HG02759 (cell line): Measurements from ENCODE around the gene GPNMB.
"Not testable (repeated sequence)": the region's sequence is repeated elsewhere in the genome, so short reads cannot be mapped to it uniquely, and the experiment has no call there.

Source experiments
- ATAC-seq: cut with Tn5 transposase; IDR thresholded peaks from one replicate; pipeline ENCODE4 v1.9.1; 2021; ENCODE audit warnings: mild to moderate bottlenecking, moderate library complexity; ENCODE audit not compliant: unreplicated experiment

The GPNMB gene

DNA sequence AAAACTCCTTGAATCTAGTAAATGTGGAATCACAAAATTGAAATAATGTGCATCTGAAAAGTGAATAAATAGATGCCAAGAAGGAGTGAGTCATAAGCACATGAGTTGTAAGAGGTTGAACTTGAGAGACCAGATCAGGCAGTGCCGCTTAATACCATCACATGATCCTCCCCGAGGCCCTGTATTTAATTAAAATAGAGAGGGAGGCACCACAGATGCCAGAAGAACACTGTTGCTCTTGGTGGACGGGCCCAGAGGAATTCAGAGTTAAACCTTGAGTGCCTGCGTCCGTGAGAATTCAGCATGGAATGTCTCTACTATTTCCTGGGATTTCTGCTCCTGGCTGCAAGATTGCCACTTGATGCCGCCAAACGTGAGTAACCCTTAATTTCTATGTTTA, at the start of gene GPNMB:
GPNMB (plus strand) TSS at position 221 of the 400 bp plus-strand sequence; CDS start at position 304, 83 bp downstream.
- no peak for ATAC-seq

DNA sequence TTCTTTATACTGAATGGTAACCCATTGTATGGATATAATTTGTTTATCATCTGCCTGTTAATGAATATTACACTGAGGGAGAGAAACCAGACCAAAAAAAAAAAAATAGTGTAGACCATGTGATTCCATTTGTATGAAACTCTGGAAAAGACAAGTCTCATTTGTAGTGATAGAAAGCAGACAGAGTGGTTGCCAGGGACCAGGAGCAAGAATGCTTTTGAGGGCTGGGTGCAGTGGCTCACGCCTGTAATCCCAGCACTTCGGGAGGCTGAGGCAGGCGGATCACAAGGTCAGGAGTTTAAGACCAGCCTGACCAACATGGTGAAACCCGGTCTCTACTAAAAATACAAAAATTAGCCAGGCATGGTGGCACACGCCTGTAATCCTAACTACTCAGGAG, 48.8 kb upstream of the GPNMB start:
- ATAC-seq = not testable (repeated sequence)

GRCh38 chr7:23200331-23200730, 46.2 kb upstream of the GPNMB start:
- no peak for ATAC-seq

- ATAC-seq = no peak
These were observed 42.3 kb upstream of the GPNMB start for GRCh38 chr7:23204241-23204640.

- no peak for ATAC-seq
These were observed 41.0 kb upstream of the GPNMB start for GRCh38 chr7:23205577-23205908.

- no peak for ATAC-seq
These were observed 40.4 kb upstream of the GPNMB start for GRCh38 chr7:23205909-23206767.

- ATAC-seq = no peak
These were observed 39.6 kb upstream of the GPNMB start for GRCh38 chr7:23207021-23207420.

GRCh38 chr7:23207884-23208283, 38.7 kb upstream of the GPNMB start:
- ATAC-seq = no peak

DNA sequence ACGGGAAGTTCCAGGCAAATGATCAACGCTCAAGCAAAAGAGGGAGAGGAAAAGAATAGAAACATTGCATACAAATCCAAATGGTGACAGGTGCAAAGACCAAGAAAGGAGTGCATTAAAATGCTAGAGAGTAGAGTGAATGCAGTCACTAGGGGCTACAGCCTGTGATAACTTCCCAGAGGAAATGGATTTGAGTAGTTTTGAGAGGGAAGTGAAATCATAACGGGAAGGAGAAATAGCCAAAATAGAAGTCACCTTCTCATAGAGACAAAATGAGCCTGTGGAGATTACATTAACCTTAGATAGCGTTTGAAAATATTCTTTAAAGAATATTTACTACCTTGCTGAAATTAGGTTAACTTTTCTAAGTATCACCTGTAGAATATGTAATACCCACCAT, 38.3 kb upstream of the GPNMB start:
- ATAC-seq = no peak

- ATAC-seq = no peak
These were observed 36.1 kb upstream of the GPNMB start for GRCh38 chr7:23210506-23210905.

DNA sequence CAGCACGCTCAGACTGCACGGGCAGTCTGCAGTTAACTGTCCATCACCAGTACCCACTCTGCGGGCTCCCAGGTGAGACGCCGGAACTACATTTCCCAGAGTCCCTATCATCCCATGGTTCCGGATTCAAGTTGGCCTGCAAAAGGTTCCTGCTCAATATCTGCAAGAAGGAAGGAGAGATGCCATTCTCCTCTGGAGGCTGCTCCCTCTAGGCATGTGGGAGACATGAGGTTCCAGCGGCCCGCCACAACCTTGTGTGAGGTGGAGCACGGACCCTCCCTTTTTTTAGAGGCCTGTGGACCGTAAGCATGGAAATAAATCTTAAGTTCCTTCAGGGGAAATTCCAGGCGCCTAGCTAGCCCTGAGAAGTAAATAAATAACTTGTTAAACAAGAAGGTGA, 35.0 kb upstream of the GPNMB start:
- ATAC-seq = no peak

DNA sequence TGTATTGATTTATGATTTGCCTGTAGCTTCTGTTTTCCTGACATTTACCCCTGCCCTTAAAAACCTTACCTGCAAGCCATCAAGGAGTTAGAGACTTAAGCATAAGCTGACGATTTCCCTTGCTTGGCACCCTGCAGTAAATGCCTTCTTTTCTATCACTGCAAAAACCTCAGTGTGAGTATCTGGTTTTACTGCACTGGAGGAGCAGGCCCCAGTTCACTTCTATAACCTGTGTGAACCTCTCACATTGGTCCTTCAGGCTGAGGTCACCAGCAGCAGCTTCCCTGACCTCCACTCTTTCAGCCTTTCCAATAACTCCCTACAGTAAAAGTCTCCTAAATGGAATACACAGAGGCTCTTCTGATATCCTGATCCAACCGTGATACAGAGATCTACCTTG, 34.2 kb upstream of the GPNMB start:
- ATAC-seq = no peak

DNA sequence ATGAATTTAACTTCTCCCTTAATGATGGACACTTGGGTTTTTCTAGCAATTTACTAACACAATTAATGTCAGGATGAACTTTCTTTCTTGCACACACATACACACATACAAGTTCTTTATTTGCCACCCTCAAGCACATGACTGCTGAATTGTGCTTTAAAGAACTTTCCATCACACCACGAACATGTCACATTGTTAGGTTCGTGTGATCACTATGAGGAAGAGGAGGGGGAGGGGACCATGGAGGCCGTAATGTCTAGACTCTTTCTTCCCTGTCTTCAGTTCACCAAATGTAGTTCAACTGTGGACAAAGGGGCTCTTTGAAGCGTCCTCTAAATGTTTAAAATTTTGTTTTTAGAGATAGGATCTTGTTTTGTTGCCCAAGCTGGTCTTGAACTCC, 33.7 kb upstream of the GPNMB start:
- ATAC-seq = no peak

DNA sequence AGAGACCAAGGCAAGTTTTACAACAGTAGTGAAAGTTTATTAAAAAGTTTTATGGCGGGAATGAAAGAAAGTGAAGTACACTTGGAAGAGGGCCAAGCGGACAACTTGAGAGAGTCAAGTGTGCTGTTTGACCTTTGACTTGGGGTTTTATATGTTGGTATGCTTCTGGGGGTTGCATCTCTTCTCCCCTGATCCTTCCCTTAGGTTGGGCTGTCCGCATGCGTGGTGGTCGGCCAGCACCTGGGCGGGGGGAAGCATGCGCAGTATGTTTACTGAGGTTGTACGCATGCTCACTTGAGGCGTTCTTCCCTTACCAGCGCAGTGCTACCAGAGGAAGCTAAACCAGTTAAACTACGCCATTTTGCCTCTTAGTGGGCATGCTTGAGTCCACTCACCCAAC, 32.8 kb upstream of the GPNMB start:
- no peak for ATAC-seq

DNA sequence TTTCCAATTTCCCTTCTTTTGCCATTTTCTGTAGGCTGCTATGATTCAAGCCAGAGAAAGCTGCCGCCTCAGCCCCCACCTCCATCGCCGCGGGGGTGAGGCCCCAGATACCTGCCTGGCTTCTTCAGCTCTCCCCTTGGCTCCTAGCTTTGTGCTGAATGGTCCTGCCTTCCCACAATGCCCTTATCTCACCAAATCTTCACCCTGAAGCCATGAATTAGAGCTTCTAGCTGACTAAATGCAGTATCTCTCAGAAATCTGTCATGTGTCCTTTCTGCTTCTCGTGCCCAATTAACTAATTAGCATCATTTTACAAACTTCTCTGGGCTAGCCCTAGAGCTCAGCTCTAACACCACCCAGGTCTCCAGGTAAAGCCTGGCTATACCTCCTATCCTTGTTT, 32.2 kb upstream of the GPNMB start:
- no peak for ATAC-seq

GRCh38 chr7:23214938-23215337, 31.6 kb upstream of the GPNMB start:
- no peak for ATAC-seq

DNA sequence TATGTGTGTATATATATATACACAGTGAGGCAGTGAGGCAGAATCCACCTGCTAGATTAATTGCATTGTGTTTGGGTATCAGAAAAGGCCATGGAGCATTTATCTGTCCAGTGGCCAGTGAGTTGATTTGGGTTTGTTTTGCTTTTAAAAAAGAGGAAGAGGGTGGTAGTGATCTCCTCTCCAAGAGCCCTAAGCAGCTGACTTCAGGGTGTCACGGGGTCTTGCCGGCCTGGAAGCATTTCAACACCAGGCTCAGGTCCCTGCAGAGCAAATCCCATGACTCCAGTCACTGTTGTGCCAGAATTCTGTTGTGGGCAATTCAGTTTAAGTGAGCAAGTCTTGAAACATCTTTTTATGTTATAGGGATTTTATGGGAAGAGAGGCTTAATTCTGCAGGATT, 30.6 kb upstream of the GPNMB start:
- no peak for ATAC-seq

DNA sequence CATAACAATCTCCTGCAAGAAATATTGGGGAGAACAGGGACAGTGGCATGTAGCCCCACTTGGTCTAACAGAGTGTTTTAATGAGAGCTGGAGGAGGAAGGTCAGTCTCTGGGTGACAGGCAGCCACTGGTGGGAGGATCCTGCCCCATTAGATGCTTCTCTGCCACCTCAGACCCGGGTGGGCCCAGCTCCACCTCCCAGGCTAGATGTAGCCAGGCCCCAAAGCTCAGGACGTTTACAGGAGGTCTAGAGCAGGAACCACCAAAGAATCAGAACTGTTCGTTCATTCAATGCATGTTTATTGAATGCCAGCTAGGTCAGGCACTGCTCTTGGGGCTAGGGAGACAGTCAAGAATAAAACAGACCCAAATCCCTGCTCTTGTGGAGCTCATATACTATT, 28.4 kb upstream of the GPNMB start:
- ATAC-seq = no peak

GRCh38 chr7:23220690-23221305, 25.8 kb upstream of the GPNMB start:
- ATAC-seq = no peak

- ATAC-seq = no peak
These were observed 24.0 kb upstream of the GPNMB start for GRCh38 chr7:23222439-23223030.

DNA sequence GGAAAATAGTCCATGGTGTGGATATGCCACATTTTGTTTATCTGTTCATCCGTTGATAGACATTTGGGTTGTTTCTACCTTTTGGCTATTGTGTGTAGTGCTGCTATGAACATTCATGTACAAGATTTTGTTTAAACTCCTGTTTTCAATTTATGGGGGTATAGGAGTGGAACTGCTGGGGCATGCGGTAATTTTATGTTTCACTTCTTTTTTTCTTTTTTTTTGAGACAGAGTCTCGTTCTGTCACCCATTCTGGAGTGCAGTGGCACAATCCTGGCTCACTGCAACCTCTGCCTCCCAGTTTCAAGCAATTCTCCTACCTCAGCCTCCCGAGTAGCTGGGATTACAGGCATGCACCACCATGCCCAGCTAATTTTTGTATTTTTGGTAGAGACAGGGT, 22.2 kb upstream of the GPNMB start:
- not testable (repeated sequence) for ATAC-seq

DNA sequence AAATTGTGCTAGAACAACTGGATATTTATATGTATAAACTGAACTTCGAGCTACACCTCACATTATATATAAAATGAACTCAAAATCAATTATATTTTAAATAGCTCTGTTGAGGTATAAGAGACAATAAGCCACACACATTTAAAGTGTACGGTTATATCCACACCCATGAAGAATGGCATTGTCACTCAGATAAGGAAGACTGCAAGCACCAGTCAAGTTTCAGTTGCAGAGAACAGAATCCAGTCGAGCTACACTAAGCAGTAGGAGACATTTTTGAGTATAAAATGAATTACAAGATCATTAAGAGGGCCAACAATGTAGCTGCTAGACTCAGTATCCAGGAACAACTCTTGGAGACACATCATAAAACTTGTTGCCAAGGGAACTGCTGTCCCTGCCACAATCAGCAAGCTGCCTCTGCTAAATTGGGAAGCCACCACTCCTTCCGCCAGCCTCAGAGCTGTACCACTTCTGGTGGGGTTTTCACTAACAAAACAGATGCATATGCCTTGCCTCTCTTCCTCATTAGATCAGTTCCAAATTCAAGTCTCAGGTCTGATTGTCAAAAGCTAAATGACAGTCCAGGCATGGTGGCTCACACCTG, 19.6 kb upstream of the GPNMB start:
- ATAC-seq = no peak
